ENCODE results near the gene PRLH. TPM values are rescaled to one million over a fixed set of nuclear protein-coding genes. Genes with fewer than 3 reads are reported as not detected.

PRLH gene
- total and polyA plus RNA-seq, 12 donors = not detected

- Histone ChIP-seq H3K4me1 (no peaks in the 10 kb centered on the region), H3K27me3 (no peaks in the 10 kb centered on the region), H3K9me3 (no peaks in the 10 kb centered on the region), H3K36me3 (peaks cover 0 to 35% (median 0%) of the 10 kb centered on the region in 9 donors), H3K4me3 (no peak overlapping the region), H3K27ac (no peak overlapping the region)
- no peak for TF ChIP-seq CTCF (IDR thresholded peaks at IDR 0.05)
- intact Hi-C loops (cut with DNase I) = no loop called here
- 86 to 90% methylated on average over 7 of the region's 7 CpGs for WGBS, 2 donors
- DNase-seq = no peak
- no peak for ATAC-seq
Measured at GRCh38 chr2:237533668-237534161, 32.7 kb upstream of the PRLH start.

DNA sequence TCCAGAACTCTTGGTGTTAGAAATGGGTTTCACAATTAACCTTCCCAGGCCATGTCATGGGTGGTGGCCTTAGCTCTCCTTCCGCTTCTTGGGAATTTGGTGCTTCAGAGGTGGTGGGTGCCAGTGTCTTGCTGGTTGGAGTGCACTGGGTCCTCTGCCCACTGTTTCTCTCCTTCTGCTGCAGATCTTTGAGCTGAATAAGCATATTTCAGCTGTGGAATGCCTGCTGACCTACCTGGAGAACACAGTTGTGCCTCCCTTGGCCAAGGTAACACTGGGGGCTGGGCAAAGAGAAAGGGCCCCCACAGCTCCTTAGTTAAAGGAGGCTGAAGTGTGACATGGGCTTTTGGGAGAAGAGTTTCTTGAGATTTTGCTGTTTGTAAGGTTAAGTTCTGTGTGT lies 32.0 kb upstream of the PRLH start:
- Histone ChIP-seq H3K4me3 (no peak overlapping the region), H3K36me3 (peaks cover 0 to 28% (median 0%) of the 10 kb centered on the region in 9 donors), H3K27ac (no peak overlapping the region), H3K9me3 (no peaks in the 10 kb centered on the region), H3K27me3 (no peaks in the 10 kb centered on the region), H3K4me1 (peaks cover 0 to 1% (median 0%) of the 10 kb centered on the region in 9 donors)
- intact Hi-C loops (cut with DNase I) = no loop called here
- no peak for DNase-seq
- TF ChIP-seq CTCF (IDR thresholded peaks at IDR 0.05) = no peak
- no peak for ATAC-seq
- 96 to 100% methylated on average over 1 of the region's 1 CpG for WGBS, 2 donors

GRCh38 chr2:237535385-237536082 lies 30.8 kb upstream of the PRLH start:
- Histone ChIP-seq H3K4me1 (peaks cover 3 to 13% (median 10%) of the 10 kb centered on the region in 9 donors), H3K4me3 (no peak overlapping the region), H3K36me3 (peaks cover 0 to 24% (median 0%) of the 10 kb centered on the region in 9 donors), H3K9me3 (no peaks in the 10 kb centered on the region), H3K27ac (no peak overlapping the region), H3K27me3 (no peaks in the 10 kb centered on the region)
- 90 to 94% methylated on average over 8 of the region's 8 CpGs for WGBS, 2 donors
- ATAC-seq (no peak), DNase-seq (no peak)
- no peak for TF ChIP-seq CTCF (IDR thresholded peaks at IDR 0.05)
- intact Hi-C loops (cut with DNase I) = no loop called here

- 72 to 97% methylated on average over 5 of the region's 5 CpGs for WGBS, 2 donors
- no peak for TF ChIP-seq CTCF (IDR thresholded peaks at IDR 0.05)
- DNase-seq = no peak
- no peak for ATAC-seq
- Histone ChIP-seq H3K36me3 (peaks cover 0 to 28% (median 0%) of the 10 kb centered on the region in 9 donors), H3K4me3 (no peak overlapping the region), H3K9me3 (no peaks in the 10 kb centered on the region), H3K4me1 (peaks cover 3 to 18% (median 13%) of the 10 kb centered on the region in 9 donors), H3K27ac (no peak overlapping the region), H3K27me3 (no peaks in the 10 kb centered on the region)
- intact Hi-C loops (cut with DNase I) = no loop called here
Measured at GRCh38 chr2:237536083-237536415, 30.3 kb upstream of the PRLH start.
